GM19455 (cell line): ENCODE results near the gene LYZ.
"Not testable (repeated sequence)": the region's sequence is repeated elsewhere in the genome, so short reads cannot be mapped to it uniquely, and the experiment has no call there.

Experiments
- ATAC-seq: cut with Tn5 transposase; IDR thresholded peaks from one replicate; pipeline ENCODE4 v1.9.1; 2021; ENCODE audit not compliant: unreplicated experiment

Gene LYZ

GRCh38 chr12:69348162-69348938, at the start of gene LYZ:
Gene LYZ, plus strand, starts transcription at chr12:69348381. Its CDS starts 28 bp downstream, at chr12:69348409.
- no peak for ATAC-seq

GRCh38 chr12:69298947-69299346, 49.2 kb upstream of the LYZ start:
- no peak for ATAC-seq

GRCh38 chr12:69304284-69304683, 43.9 kb upstream of the LYZ start:
- no peak for ATAC-seq

GRCh38 chr12:69309461-69309860, 38.7 kb upstream of the LYZ start:
- no peak for ATAC-seq

- no peak for ATAC-seq
These were observed 35.0 kb upstream of the LYZ start for GRCh38 chr12:69313209-69313608.

- ATAC-seq, result not testable (repeated sequence)
These were observed 31.4 kb upstream of the LYZ start for GRCh38 chr12:69316784-69317183.

GRCh38 chr12:69317233-69317632, 30.9 kb upstream of the LYZ start:
- ATAC-seq, result not testable (repeated sequence)

- no peak for ATAC-seq
These were observed 30.0 kb upstream of the LYZ start for GRCh38 chr12:69318225-69318624.

- ATAC-seq, result no peak
These were observed 26.8 kb upstream of the LYZ start for GRCh38 chr12:69321351-69321750.

- peak; percentile 79 for ATAC-seq
These were observed 23.2 kb upstream of the LYZ start for GRCh38 chr12:69324797-69325466.

- ATAC-seq, result no peak
These were observed 19.8 kb upstream of the LYZ start for GRCh38 chr12:69328426-69328825.

GRCh38 chr12:69329669-69330428, 18.3 kb upstream of the LYZ start:
- no peak for ATAC-seq

- ATAC-seq, result peak; percentile 75
These were observed 17.4 kb upstream of the LYZ start for GRCh38 chr12:69330475-69331473.

- ATAC-seq, result no peak
These were observed 16.7 kb upstream of the LYZ start for GRCh38 chr12:69331519-69331908.

- ATAC-seq, result no peak
These were observed 16.1 kb upstream of the LYZ start for GRCh38 chr12:69331909-69332684.

GRCh38 chr12:69332815-69333358, 15.3 kb upstream of the LYZ start:
- ATAC-seq, result no peak

- no peak for ATAC-seq
These were observed 14.0 kb upstream of the LYZ start for GRCh38 chr12:69334158-69334557.

GRCh38 chr12:69337311-69338090, 10.7 kb upstream of the LYZ start:
- ATAC-seq, result no peak
